Suppressor macrophage treated with lipopolysaccharide for 1 hour (primary cell): ENCODE measurements around the gene TPK1.
"Not testable (repeated sequence)": the region's sequence is repeated elsewhere in the genome, so short reads cannot be mapped to it uniquely, and the experiment has no call there.

Experiments
- DNase-seq, 3 donors: peaks; one replicate each; pipeline ENCODE4 v3.0.0-alpha.2; 2020 to 2022

TPK1 gene

GRCh38 chr7:144455040-144455404 is 380.8 kb downstream of the TPK1 start:
- no peak for DNase-seq

- DNase-seq = no peak
These were observed 381.4 kb downstream of the TPK1 start for GRCh38 chr7:144454256-144455039.

GRCh38 chr7:144452064-144452463 is 383.8 kb downstream of the TPK1 start:
- no peak for DNase-seq

GRCh38 chr7:144445590-144445989 is 390.3 kb downstream of the TPK1 start:
- no peak for DNase-seq

DNA sequence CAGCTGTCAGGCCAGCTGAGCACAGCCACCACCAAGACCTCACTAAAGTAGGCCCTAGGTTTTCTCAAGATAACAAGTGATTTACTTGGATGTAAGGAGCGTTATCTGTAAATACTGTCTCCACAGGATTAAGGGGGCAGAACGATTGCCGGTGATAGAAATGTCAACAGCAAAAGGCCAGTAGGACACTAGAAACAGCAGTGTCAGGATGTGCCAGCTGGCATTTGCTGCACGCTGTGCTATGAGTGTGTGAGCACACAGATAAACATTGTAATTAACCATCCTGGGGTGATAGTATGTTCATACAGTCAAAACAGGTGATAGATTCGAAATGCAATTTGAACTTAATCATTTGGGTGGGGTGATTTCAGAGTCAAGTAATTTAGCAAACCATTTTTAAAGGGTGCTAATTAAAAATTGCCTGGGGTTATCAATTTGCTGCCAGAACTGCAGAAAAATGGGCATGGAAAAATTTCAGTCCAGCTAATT is 396.1 kb downstream of the TPK1 start:
- DNase-seq = no peak

DNA sequence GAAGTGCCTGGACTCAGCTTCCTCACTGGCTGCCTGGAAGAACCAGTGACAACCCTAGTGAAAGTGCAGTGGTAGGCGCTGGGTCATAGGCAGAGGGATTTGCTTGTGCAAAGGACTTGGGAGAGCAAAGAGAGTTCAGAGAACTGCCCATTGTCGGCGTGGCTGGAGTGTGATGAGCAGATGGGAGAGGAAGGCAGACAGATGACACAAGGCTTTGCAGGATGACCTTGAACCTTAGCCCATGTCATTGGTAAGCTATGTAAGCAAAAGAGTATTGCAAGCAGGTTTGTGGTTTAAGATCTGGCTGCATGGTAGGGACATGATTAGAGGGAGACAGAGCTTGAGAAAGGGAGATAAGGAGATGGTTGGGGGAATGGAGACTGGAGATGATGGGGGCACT is 397.1 kb downstream of the TPK1 start:
- DNase-seq = no peak

DNA sequence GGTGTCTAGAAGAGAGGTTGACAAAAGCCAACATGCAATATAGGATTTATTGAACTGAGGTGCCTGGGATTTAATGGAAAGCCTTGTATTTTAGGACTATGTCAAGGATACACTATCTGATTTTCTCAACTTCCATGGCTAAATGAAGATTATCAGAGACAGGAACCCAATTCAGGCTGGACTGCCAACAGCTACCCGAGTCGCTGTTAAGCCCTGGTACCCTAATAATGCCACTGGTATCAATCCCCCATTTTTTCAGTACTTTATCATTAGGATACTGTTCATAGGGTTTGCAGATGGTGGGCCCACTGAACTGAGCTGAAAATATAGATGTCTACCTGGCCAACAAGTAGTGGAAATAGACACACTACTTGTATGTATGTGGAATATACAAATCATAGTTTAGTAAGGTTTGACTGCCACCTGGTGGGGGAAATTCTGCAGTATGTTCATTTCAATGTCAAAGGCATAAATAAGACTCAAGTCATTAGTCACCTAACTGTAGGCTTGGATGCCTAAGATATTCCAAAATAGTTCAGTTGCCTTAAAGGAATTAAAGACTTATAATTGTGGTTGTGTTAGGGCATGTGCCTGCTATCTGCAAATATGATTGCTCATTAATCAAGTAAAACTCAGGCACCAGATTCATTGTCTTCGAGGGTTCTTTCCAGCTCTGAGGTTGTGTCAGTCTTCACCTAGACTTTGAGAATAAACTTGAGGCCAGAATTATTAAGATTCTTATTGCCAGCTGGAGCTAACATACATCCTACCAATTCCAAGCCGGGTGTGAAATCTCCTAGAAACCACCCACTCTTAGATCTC is 398.3 kb downstream of the TPK1 start:
- DNase-seq = peak; percentile 67 to 72 (median 68)

DNA sequence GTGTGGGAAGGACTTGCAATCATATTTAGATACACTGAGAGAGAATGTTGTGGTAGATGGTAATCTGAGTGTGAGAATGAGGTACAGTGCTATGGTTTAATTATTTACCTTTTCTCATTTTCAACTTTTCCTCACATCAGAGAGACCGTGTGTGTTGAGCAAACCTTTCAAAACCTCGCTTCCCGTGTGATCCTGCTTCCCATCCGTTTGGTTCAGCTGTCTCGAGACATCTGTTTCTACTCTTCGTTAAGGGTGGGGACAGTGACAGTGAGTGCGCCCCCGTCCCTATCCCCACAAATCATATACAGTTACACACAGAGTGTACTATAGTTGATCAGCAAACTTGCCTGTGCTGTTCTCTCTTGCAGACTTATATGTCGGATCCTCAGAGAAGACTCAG is 399.4 kb downstream of the TPK1 start:
- no peak for DNase-seq

GRCh38 chr7:144428431-144428830 is 407.4 kb downstream of the TPK1 start:
- no peak for DNase-seq

DNA sequence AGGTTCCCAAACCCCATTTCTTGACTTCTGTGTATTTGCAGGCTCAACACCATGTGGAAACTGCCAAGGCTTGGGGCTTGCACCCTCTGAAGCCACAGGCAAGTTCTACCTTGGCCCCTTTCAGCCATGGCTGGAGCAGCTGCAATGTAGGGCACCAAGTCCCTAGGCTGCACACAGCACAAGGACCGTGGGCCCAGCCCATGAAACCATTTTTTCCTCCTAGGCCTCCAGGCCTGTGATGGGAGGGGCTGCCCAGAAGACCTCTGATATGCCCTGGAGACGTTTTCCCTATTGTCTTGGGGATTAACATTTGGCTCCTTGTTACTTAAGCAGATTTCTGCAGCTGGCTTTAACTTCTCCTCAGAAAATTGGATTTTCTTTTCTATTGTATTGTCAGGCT is 408.3 kb downstream of the TPK1 start:
- DNase-seq = not testable (repeated sequence)

GRCh38 chr7:144418931-144419330 is 416.9 kb downstream of the TPK1 start:
- not testable (repeated sequence) for DNase-seq

- DNase-seq = no peak
These were observed 419.5 kb downstream of the TPK1 start for GRCh38 chr7:144416341-144416740.

GRCh38 chr7:144415858-144416257 is 420.0 kb downstream of the TPK1 start:
- DNase-seq = no peak

- peak; percentile 7 to 40 (median 22) for DNase-seq
These were observed 421.0 kb downstream of the TPK1 start for GRCh38 chr7:144414815-144415214.

- DNase-seq = no peak
These were observed 425.4 kb downstream of the TPK1 start for GRCh38 chr7:144410441-144410840.

DNA sequence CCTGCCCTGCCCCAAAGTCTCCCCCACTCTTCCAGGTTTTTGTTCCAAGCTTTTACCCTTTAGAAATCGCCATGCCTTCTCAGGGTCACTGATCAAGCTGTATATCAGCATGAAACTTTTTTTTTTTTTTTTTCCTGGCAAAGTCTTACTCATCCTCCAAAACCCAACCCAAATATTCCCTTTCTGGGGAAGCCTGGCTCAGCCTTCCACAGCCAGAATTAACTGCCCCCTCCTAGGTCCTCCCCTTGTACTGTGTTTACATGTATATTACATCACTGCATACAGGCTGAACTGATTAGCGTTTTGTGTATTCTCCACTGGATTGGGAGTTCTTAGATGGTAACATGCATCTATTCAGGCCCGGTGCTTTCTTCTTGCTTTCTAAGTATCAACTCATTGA is 427.7 kb downstream of the TPK1 start:
- DNase-seq = no peak

DNA sequence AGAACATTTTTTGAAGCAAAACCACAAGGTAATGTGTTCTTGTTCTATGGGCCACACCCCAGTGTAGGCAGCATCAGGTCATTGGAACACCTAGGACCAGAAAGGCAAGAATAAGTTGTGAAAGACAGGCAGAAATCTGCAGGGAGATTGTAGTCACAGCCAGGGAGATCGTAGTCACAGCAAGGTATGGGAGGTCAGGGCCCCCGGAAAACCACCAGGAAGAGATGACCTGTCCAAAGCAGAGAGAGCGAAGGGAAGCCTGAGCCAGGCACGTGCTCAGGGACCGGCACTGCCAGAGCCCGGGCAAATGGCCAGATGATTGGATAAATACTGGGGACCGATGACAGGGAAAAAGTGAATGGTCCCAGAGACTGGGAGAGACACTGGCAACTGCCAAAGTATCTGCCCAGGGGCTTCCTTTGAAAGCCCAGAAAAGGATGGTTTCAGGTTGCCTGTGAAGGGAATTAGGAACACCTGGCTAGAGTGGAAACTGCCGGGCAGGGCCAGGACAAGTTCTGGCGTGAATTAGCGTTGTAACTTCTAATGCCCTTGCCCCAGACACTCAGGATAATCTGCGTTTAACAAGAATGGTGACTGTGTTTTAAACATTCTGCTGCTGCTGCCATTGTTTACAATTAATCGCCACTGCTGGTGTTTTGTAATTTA is 428.5 kb downstream of the TPK1 start:
- DNase-seq = no peak

DNA sequence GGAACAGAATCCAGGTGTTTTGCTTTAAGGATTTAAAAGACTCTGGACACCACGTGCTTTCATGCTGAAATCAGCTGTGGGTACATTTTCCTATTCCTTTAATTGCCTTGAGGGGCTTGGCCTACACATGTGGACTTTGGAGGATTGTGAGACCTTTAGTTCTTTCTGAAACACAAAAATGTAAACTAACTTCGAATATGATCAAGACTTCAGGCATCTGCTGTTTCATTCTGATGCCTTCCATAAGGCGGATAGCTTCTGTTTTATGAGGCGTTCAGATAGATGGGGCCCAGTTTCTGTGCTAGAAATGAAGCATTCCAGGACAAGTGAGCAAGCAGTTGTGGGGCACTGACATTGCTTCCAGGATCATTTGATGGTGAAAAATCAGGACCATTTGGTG is 430.9 kb downstream of the TPK1 start:
- no peak for DNase-seq

DNA sequence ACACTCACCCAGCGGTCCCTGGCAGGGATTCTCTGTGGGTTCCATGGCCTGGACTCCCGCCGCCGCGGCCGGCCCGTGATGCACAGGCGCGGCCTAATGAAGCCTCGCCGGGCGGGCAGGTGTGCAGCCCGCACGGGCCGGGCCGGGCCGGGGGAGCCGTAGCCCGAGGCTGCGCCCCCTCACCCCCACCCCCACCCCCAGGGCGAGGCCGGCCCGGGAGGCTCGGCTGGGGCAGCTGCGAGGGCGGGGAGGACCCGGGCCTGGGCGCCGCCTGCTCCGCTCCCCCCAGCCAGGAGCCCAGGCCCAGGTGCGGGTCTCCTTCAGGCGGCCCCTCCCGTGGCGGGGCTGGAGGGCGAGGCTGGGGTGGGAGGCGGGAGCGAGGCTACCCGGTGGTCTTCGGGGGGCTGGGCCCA is 432.2 kb downstream of the TPK1 start, which contains the start of gene NOBOX:
NOBOX (minus strand) TSS at position 45 of the 413 bp plus-strand sequence.
- no peak for DNase-seq

- DNase-seq = no peak
These were observed 432.8 kb downstream of the TPK1 start for GRCh38 chr7:144403102-144403501.
